SK-N-SH (cell line): ENCODE measurements around the gene SENP1. TPM values are rescaled to one million over a fixed set of nuclear protein-coding genes. Genes with fewer than 3 reads are reported as not detected.

ENCODE experiments used
- CTCF ChIA-PET: fragments of 300-600, 350-600 bp; formaldehyde crosslinking; extraction: SDS; loops from one replicate; lab custom pipeline; 2021; lab: Yijun Ruan, JAX
- POLR2A ChIA-PET: fragments of 350-600 bp; sonication (Branson Sonifier 250); formaldehyde crosslinking; extraction: SDS; loops from one replicate; lab custom pipeline; 2020; ENCODE audit warnings: antibody characterized with exemption, inconsistent platforms; lab: Yijun Ruan, JAX
- DNase-seq: peaks from one replicate; pipeline ENCODE4 v3.0.0; 2012
- H2AFZ ChIP-seq: fragments of 200-600 bp; sonication (generic); 2 replicates; pipeline ENCODE4 v1.8.1; 2016; ENCODE audit warnings: antibody characterized with exemption, mild to moderate bottlenecking, low read depth
- H3F3A ChIP-seq: fragments of 200-600 bp; sonication (generic); replicated peaks from 2 replicates; pipeline ENCODE3; 2016; ENCODE audit warnings: antibody characterized with exemption, mild to moderate bottlenecking; ENCODE audit not compliant: insufficient read depth
- H3K27ac ChIP-seq, 2 experiments: fragments of 200-500 bp in 1 of 2; fragments of 200-600 bp in 1 of 2; sonication (Bioruptor generic) in 1 of 2; sonication (generic), shearing (Covaris generic) in 1 of 2; 2 replicates each; pipeline versions ENCODE4 v1.5.1 to v1.6.1; 2014 to 2016; ENCODE audit warnings: low read depth in 2 of 2, inconsistent platforms in 1 of 2, low read length in 1 of 2, mild to moderate bottlenecking in 1 of 2, mixed read lengths in 1 of 2
- H3K27me3 ChIP-seq: fragments of 200-600 bp; sonication (generic), shearing (Covaris generic); 2 replicates; pipeline ENCODE4 v1.6.1; 2016; ENCODE audit warnings: mixed run types; ENCODE audit not compliant: insufficient read depth
- H3K36me3 ChIP-seq, 2 experiments: fragments of 200-500 bp in 1 of 2; fragments of 200-600 bp in 1 of 2; sonication (Bioruptor generic) in 1 of 2; sonication (generic) in 1 of 2; replicated peaks in 1 of 2; 2 replicates each; pipeline versions ENCODE3 to v1.5.1; 2014 to 2016; ENCODE audit warnings: low read length in 1 of 2, mild to moderate bottlenecking in 1 of 2; ENCODE audit not compliant: insufficient read depth in 2 of 2, control insufficient read depth in 1 of 2
- H3K4me1 ChIP-seq, 2 experiments: fragments of 200-500 bp in 1 of 2; fragments of 200-600 bp in 1 of 2; sonication (Bioruptor generic) in 1 of 2; sonication (generic), shearing (Covaris generic) in 1 of 2; 2 replicates each; pipeline versions ENCODE4 v1.5.1 to v1.6.1; 2014 to 2016; ENCODE audit warnings: low read depth in 1 of 2, low read length in 1 of 2, mixed run types in 1 of 2; ENCODE audit not compliant: insufficient read depth in 2 of 2, control insufficient read depth in 1 of 2
- H3K4me2 ChIP-seq: fragments of 200-600 bp; sonication (generic), shearing (Covaris generic); 2 replicates; pipeline ENCODE4 v1.6.1; 2017; ENCODE audit warnings: mixed run types
- H3K4me3 ChIP-seq, 2 experiments: fragments of 200-500 bp in 1 of 2; fragments of 200-600 bp in 1 of 2; sonication (Bioruptor generic) in 1 of 2; sonication (generic), shearing (Covaris generic) in 1 of 2; 2 replicates each; pipeline versions ENCODE4 v1.5.1 to v1.8.1; 2014 to 2016; ENCODE audit warnings: low read depth in 2 of 2, inconsistent platforms in 1 of 2, low read length in 1 of 2, mild to moderate bottlenecking in 1 of 2, mixed read lengths in 1 of 2, moderate library complexity in 1 of 2
- H3K79me2 ChIP-seq: fragments of 200-600 bp; sonication (generic); 2 replicates; pipeline ENCODE4 v1.8.1; 2017; ENCODE audit warnings: mild to moderate bottlenecking; ENCODE audit not compliant: insufficient read depth
- H3K9ac ChIP-seq: fragments of 200-600 bp; sonication (generic); 2 replicates; pipeline ENCODE4 v1.6.1; 2017; ENCODE audit warnings: mixed run types
- H3K9me2 ChIP-seq: fragments of 200-600 bp; sonication (generic); 2 replicates; pipeline ENCODE4 v1.6.1; 2017; ENCODE audit warnings: mixed run types
- H3K9me3 ChIP-seq: fragments of 200-600 bp; sonication (generic); 2 replicates; pipeline ENCODE4 v1.6.1; 2017; ENCODE audit warnings: mixed run types, mild to moderate bottlenecking, moderate library complexity
- H4K20me1 ChIP-seq: fragments of 200-600 bp; sonication (generic); 2 replicates; pipeline ENCODE4 v1.6.1; 2017; ENCODE audit warnings: mild to moderate bottlenecking, mixed run types; ENCODE audit not compliant: insufficient read depth
- CHD2 ChIP-seq: fragments of 150-350 bp; IDR thresholded peaks from 2 replicates; pipeline ENCODE4 v1.6.1; 2018; ENCODE audit warnings: low read length; ENCODE audit not compliant: partially characterized antibody
- CTCF ChIP-seq: fragments of 200-600 bp; sonication (generic); IDR thresholded peaks from 2 replicates; pipeline ENCODE4 v1.6.1; 2017; ENCODE audit warnings: antibody characterized with exemption, mild to moderate bottlenecking, moderate library complexity
- FOXJ3 ChIP-seq: sonication (generic); formaldehyde crosslinking; IDR thresholded peaks from 2 replicates; pipeline ENCODE4 v1.5.1; 2020; ENCODE audit warnings: mild to moderate bottlenecking, missing genetic modification reagents
- FOXM1 ChIP-seq: IDR thresholded peaks from 2 replicates; pipeline ENCODE4 v1.4.0; 2012; ENCODE audit warnings: low read depth, mild to moderate bottlenecking
- GATA2 ChIP-seq: sonication (generic); formaldehyde crosslinking; IDR thresholded peaks from 2 replicates; pipeline ENCODE4 v1.5.0; 2020; ENCODE audit warnings: mild to moderate bottlenecking, missing genetic modification reagents
- MXI1 ChIP-seq: IDR thresholded peaks from 2 replicates; pipeline ENCODE4 v1.6.1; 2012; ENCODE audit warnings: mild to moderate bottlenecking, low read depth, low read length, improper control_type of control experiment
- NRF1 ChIP-seq: IDR thresholded peaks from 2 replicates; pipeline ENCODE4 v1.6.1; 2012; ENCODE audit warnings: low read depth, mild to moderate bottlenecking, low read length
- POLR2AphosphoS5 ChIP-seq: IDR thresholded peaks from 2 replicates; pipeline ENCODE4 v1.6.1; 2012; ENCODE audit warnings: low read depth, low read length
- RAD21 ChIP-seq: IDR thresholded peaks from 2 replicates; pipeline ENCODE4 v1.6.1; 2012; ENCODE audit warnings: mild to moderate bottlenecking, low read length
- RXRA ChIP-seq: IDR thresholded peaks from 2 replicates; pipeline ENCODE4 v1.4.0; 2012; ENCODE audit warnings: low read depth, mild to moderate bottlenecking, borderline replicate concordance
- SIN3A ChIP-seq: IDR thresholded peaks from 2 replicates; pipeline ENCODE4 v1.6.1; 2012; ENCODE audit warnings: low read depth, mild to moderate bottlenecking, low read length, moderate library complexity, borderline replicate concordance
- TCF12 ChIP-seq: IDR thresholded peaks from 2 replicates; pipeline ENCODE4 v1.4.0; 2012
- WGBS: methylation state at CpG from one replicate; pipeline ENCODE4 v1.1.6; 2017; ENCODE audit warnings: low lambda C conversion rate; 5-methylcytosine and 5-hydroxymethylcytosine counted together
- polyA plus RNA-seq, 3 experiments: library from polyadenylated mRNA; depleted of rRNA; stranded (reverse); fragments of >200 nt; gene quantifications; 2 replicates each; pipeline ENCODE4 v1.2.3, GENCODE V29; 2012

Gene SENP1
- polyA plus RNA-seq, 1 of the 3 experiments (the other 2 are of a cell fraction): 5.6 TPM

DNA sequence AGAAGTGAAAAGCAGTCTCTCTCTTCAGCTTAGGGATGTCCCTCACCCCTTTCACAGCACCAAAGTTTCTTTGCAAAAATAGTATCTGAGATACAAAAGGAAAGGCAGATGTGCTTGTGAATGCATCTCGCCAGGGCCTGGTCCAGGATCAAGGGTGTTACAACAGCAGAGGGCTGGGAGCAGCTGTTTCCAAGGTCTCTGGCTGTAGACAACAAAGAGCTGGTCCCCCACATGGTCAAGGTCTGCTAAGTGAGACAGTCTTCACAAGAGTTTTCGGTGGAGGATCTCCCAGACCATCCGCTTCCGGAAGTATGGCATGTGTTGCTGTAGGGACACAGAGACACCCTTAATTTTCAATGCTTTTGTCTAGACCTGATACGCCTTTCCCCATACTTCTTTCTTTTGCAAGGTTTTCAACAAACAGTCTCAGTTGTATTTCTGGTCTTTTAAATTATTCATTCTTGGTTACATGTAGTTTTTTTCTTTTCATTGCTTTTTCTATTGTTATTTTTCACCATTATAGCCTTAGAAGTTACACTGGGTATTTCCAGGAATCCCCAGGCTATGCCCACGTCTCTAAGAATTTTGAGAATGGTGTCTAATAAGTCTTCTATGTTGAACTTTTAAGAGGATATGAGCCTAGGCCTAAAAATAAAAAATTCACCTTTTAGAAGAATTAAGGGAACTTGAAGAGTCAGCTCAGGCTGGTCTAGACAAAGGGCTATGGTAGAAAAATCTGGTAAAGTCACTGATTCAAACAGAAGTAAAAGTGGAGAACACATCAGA is 60.6 kb downstream of the SENP1 start:
- DNase-seq: no peak
- H3K27me3 ChIP-seq: no peaks in the 10 kb centered on the region
- H3K9me2 ChIP-seq: no peaks in the 10 kb centered on the region
- H3K4me2 ChIP-seq: no peak overlapping the region
- H2AFZ ChIP-seq: no peak overlapping the region
- H3K9me3 ChIP-seq: no peaks in the 10 kb centered on the region
- no peak overlapping the region for H3K4me3 ChIP-seq
- CTCF ChIA-PET: interaction anchor here (1.3 kb wide), 1 partner anchor 17 kb away, joined by 3 read pairs; no protein-coding TSS in a partner anchor
- no peak overlapping the region for H3K9ac ChIP-seq
- TF ChIP-seq RAD21 (no peak), SIN3A (no peak)
- TF ChIP-seq, all 33 proteins: peak for 0
- H3K79me2 ChIP-seq: no peaks in the 10 kb centered on the region
- POLR2A ChIA-PET: no interaction called here
- H3K36me3 ChIP-seq: peaks cover 37 to 70% of the 10 kb centered on the region in 2 experiments
- H3K4me1 ChIP-seq: no peaks in the 10 kb centered on the region
- H4K20me1 ChIP-seq: no peaks in the 10 kb centered on the region
- 95% methylated on average over 6 of the region's 6 CpGs for WGBS
- H3K27ac ChIP-seq: no peak overlapping the region
- no peaks in the 10 kb centered on the region for H3F3A ChIP-seq

DNA sequence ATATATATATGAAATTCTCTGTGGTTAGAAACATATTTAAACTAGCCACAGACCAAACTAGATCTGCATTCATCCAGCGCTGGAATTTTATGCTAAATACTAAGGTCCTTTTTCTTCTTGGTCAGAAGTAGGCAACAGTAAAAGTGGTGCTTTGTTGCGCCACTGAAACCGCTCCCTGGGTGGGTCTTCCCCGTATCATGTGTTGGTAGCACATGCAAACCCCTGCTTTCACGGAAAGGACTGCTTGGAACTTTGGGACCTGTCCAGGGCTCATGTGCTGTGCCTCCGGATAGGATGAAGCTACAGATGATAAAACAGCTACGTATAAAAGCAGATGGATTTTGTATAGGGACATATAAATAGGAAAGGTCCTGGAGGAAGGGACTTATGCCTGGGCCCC is 61.5 kb downstream of the SENP1 start:
- no peak for TF ChIP-seq RXRA
- TF ChIP-seq TCF12: no peak
- TF ChIP-seq GATA2: no peak
- no peak for TF ChIP-seq FOXM1
- no peak for TF ChIP-seq CTCF
- TF ChIP-seq CHD2: no peak
- no peak for TF ChIP-seq MXI1
- no peak for TF ChIP-seq NRF1
- TF ChIP-seq, all 33 proteins: peak for 0
- H4K20me1 ChIP-seq: no peaks in the 10 kb centered on the region
- no peak overlapping the region for H3K27ac ChIP-seq
- no peaks in the 10 kb centered on the region for H3K27me3 ChIP-seq
- no peak overlapping the region for H3K4me3 ChIP-seq
- no peak overlapping the region for H3K4me2 ChIP-seq
- over 99% methylated on average over 7 of the region's 7 CpGs for WGBS
- no peaks in the 10 kb centered on the region for H3K79me2 ChIP-seq
- H3K9me2 ChIP-seq: no peaks in the 10 kb centered on the region
- no peak for DNase-seq
- ChIA-PET POLR2A (no interaction called here), CTCF (interaction anchor here (1.3 kb wide), 1 partner anchor 16 kb away, joined by 3 read pairs; no protein-coding TSS in a partner anchor)
- H3K4me1 ChIP-seq: no peaks in the 10 kb centered on the region
- H2AFZ ChIP-seq: no peak overlapping the region
- no peak overlapping the region for H3K9ac ChIP-seq
- H3K36me3 ChIP-seq: peaks cover 37 to 63% of the 10 kb centered on the region in 2 experiments
- H3K9me3 ChIP-seq: no peaks in the 10 kb centered on the region
- H3F3A ChIP-seq: no peaks in the 10 kb centered on the region

GRCh38 chr12:48043771-48044170 is 62.1 kb downstream of the SENP1 start:
- WGBS: 84% methylated on average over 4 of the region's 4 CpGs
- TF ChIP-seq FOXJ3 (CRISPR knock-in tag) (no peak), GATA2 (no peak), POLR2AphosphoS5 (no peak)
- no peaks in the 10 kb centered on the region for H4K20me1 ChIP-seq
- no peak for DNase-seq
- H3K4me2 ChIP-seq: no peak overlapping the region
- H3K9me3 ChIP-seq: no peaks in the 10 kb centered on the region
- no peaks in the 10 kb centered on the region for H3K9me2 ChIP-seq
- no peaks in the 10 kb centered on the region for H3K79me2 ChIP-seq
- H3K27me3 ChIP-seq: no peaks in the 10 kb centered on the region
- H3K4me1 ChIP-seq: no peaks in the 10 kb centered on the region
- no peaks in the 10 kb centered on the region for H3F3A ChIP-seq
- CTCF ChIA-PET: no interaction called here
- H2AFZ ChIP-seq: no peak overlapping the region
- H3K36me3 ChIP-seq: peaks cover 37 to 57% of the 10 kb centered on the region in 2 experiments
- POLR2A ChIA-PET: no interaction called here
- no peak overlapping the region for H3K4me3 ChIP-seq
- no peak overlapping the region for H3K9ac ChIP-seq
- H3K27ac ChIP-seq: no peak overlapping the region
